WTC11 (cell line): Measurements from ENCODE around the gene RITA1. TPM values are rescaled to one million over a fixed set of nuclear protein-coding genes. Genes with fewer than 3 reads are reported as not detected.

ENCODE experiments used
- ATAC-seq: fragments of 200-7000 bp; cut with Tn5 transposase; 2 replicates; pipeline ENCODE4 v1.10.0; 2021; ENCODE audit warnings: mild to moderate bottlenecking, moderate library complexity
- CTCF ChIA-PET: fragments of 300-600 bp; sonication (Branson Sonifier 250); formaldehyde crosslinking; loops from one replicate; lab custom pipeline; 2021; ENCODE audit warnings: antibody characterized with exemption; lab: Charles Lee
- POLR2A ChIA-PET: fragments of 350-600 bp; sonication (Branson Sonifier 250); formaldehyde crosslinking; loops from one replicate; lab custom pipeline; 2021; ENCODE audit warnings: antibody characterized with exemption; lab: Charles Lee
- DNase-seq: peaks from one replicate; pipeline ENCODE4 v3.0.0; 2021; ENCODE audit warnings: low spot score
- H3K27ac Mint-ChIP-seq: 2 replicates; pipeline ENCODE4 v1.8.0; 2021; ENCODE audit warnings: mixed read lengths
- H3K27me3 Mint-ChIP-seq: 2 replicates; pipeline ENCODE4 v1.8.0; 2021; ENCODE audit warnings: low read depth, mild to moderate bottlenecking, moderate library complexity, mixed read lengths
- H3K36me3 Mint-ChIP-seq: 2 replicates; pipeline ENCODE4 v1.8.0; 2021; ENCODE audit warnings: mixed read lengths
- H3K4me1 Mint-ChIP-seq: 2 replicates; pipeline ENCODE4 v1.8.0; 2022; ENCODE audit warnings: mixed read lengths
- H3K4me3 Mint-ChIP-seq: 2 replicates; pipeline ENCODE4 v1.8.0; 2021; ENCODE audit warnings: mild to moderate bottlenecking, moderate library complexity, mixed read lengths
- H3K9me3 Mint-ChIP-seq: 2 replicates; pipeline ENCODE4 v1.8.0; 2021; ENCODE audit warnings: mixed read lengths
- ATF3 ChIP-seq: sonication (generic); formaldehyde crosslinking; conservative IDR thresholded peaks from 2 replicates; pipeline ENCODE4 v1.8.1; 2022; ENCODE audit warnings: mild to moderate bottlenecking, missing genetic modification reagents
- EMX1 ChIP-seq: fragments of 250-450 bp; sonication (Bioruptor Pico); IDR thresholded peaks from 2 replicates; pipeline ENCODE4 v1.8.0; 2021; ENCODE audit warnings: mild to moderate bottlenecking
- FOXK1 ChIP-seq: sonication (generic); formaldehyde crosslinking; IDR thresholded peaks from 2 replicates; pipeline ENCODE4 v1.8.0; 2022; ENCODE audit warnings: mild to moderate bottlenecking, moderate library complexity, missing genetic modification reagents
- FOXP1 ChIP-seq: sonication (generic); formaldehyde crosslinking; IDR thresholded peaks from 2 replicates; pipeline ENCODE4 v1.8.0; 2022; ENCODE audit warnings: missing genetic modification reagents, mild to moderate bottlenecking, moderate library complexity, borderline replicate concordance
- HMGA2 ChIP-seq: fragments of 250-450 bp; sonication (Bioruptor Pico); IDR thresholded peaks from 2 replicates; pipeline ENCODE4 v1.4.0; 2021; ENCODE audit warnings: mild to moderate bottlenecking, moderate library complexity
- MAX ChIP-seq: sonication (generic); formaldehyde crosslinking; IDR thresholded peaks from 2 replicates; pipeline ENCODE4 v1.8.0; 2022; ENCODE audit warnings: mild to moderate bottlenecking, missing genetic modification reagents
- STAT6 ChIP-seq: sonication (generic); formaldehyde crosslinking; conservative IDR thresholded peaks from 2 replicates; pipeline ENCODE4 v1.8.1; 2023; ENCODE audit warnings: mild to moderate bottlenecking, low read depth, missing genetic modification reagents, moderate library complexity
- ZNF121 ChIP-seq: sonication (generic); formaldehyde crosslinking; IDR thresholded peaks from 2 replicates; pipeline ENCODE4 v1.8.0; 2023; ENCODE audit warnings: missing genetic modification reagents
- ZNF317 ChIP-seq: sonication (generic); formaldehyde crosslinking; IDR thresholded peaks from 2 replicates; pipeline ENCODE4 v1.8.1; 2023; ENCODE audit warnings: low read depth, mild to moderate bottlenecking, moderate library complexity, missing genetic modification reagents, borderline replicate concordance
- ZNF416 ChIP-seq: fragments of 250-450 bp; sonication (Bioruptor Pico); IDR thresholded peaks from 2 replicates; pipeline ENCODE4 v1.9.0; 2021; ENCODE audit warnings: mild to moderate bottlenecking, inconsistent platforms
- ZNF423 ChIP-seq: fragments of 250-450 bp; sonication (Bioruptor Pico); IDR thresholded peaks from 2 replicates; pipeline ENCODE4 v2.1.2; 2022; ENCODE audit warnings: mild to moderate bottlenecking, moderate library complexity
- total RNA-seq: library from RNA; stranded (reverse); gene quantifications from 3 replicates; pipeline ENCODE4 v1.2.3, GENCODE V29; 2021
- TF ChIP-seq, protein P1 (sequence below): sonication (generic); formaldehyde crosslinking; IDR thresholded peaks from 2 replicates; pipeline ENCODE4 v1.8.0; 2022; ENCODE audit warnings: missing genetic modification reagents
- TF ChIP-seq, protein P2 (sequence below): sonication (generic); formaldehyde crosslinking; IDR thresholded peaks from 2 replicates; pipeline ENCODE4 v1.8.1; 2023; ENCODE audit warnings: mild to moderate bottlenecking, moderate library complexity, missing genetic modification reagents
- TF ChIP-seq, protein P3 (sequence below): fragments of 200-600 bp; IDR thresholded peaks from 2 replicates; pipeline ENCODE4 v1.8.0; 2022; ENCODE audit warnings: antibody characterized with exemption
- TF ChIP-seq, protein P4 (sequence below): sonication (generic); formaldehyde crosslinking; IDR thresholded peaks from 2 replicates; pipeline ENCODE4 v1.8.1; 2023; ENCODE audit warnings: mild to moderate bottlenecking, missing genetic modification reagents, moderate library complexity
- TF ChIP-seq, protein P5 (sequence below): sonication (generic); formaldehyde crosslinking; IDR thresholded peaks from 2 replicates; pipeline ENCODE4 v1.8.0; 2022; ENCODE audit warnings: mild to moderate bottlenecking, missing genetic modification reagents

RITA1 gene
- total RNA-seq, 1 experiment from 2014 or later = 29.3 TPM

GRCh38 chr12:113142886-113143332 is 42.6 kb upstream of the RITA1 start (continued):
- no peak for TF ChIP-seq STAT6 (CRISPR knock-in tag)

DNA sequence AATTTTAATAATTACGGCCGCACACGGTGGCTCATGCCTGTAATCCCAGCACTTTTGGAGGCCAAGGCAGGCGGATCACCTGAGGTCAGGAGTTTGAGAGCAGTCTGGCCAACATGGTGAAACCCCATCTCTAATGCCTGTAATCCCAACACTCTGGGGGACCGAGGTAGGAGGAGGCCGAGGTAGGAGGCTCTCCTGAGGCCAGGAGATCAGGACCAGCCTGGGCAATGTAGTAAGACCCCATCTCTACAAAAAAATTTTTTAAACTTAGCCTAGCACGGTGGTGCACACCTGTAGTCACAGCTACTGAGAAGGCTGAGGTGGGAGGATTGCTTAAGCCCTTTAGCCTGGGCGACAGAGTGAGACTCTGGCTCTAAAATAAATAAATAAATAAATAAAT is 41.6 kb upstream of the RITA1 start:
- CTCF ChIA-PET = interaction anchor here (1.2 to 2.0 kb wide), 2 partner anchors 9 kb away, joined by 6 to 8 read pairs; partner anchors contain the start of gene RASAL1
- peaks cover 6% of the 10 kb centered on the region for H3K9me3 Mint-ChIP-seq

DNA sequence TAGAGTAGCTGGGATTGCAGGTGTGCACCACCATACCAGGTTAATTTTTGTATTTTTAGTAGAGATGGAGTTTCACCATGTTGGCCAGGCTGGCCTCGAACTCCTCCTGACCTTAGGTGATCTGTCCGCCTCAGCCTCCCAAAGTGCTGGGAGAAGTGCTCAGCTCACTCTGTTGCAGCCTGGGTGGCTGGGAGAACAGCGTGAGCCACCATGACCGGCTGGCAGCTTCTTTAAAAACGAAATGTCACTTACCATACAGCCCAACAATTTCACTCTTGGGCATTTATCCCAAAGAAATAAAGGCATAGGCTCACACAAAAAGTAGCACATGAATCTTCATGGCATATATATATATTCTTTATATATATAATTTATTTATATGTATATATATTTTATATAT is 40.7 kb upstream of the RITA1 start:
- peaks cover 10% of the 10 kb centered on the region for H3K27me3 Mint-ChIP-seq
- TF ChIP-seq EMX1 = no peak
- TF ChIP-seq ZNF416 (CRISPR knock-in tag) = no peak
- TF ChIP-seq FOXP1 (CRISPR knock-in tag) = no peak
- TF ChIP-seq, protein P1, sequence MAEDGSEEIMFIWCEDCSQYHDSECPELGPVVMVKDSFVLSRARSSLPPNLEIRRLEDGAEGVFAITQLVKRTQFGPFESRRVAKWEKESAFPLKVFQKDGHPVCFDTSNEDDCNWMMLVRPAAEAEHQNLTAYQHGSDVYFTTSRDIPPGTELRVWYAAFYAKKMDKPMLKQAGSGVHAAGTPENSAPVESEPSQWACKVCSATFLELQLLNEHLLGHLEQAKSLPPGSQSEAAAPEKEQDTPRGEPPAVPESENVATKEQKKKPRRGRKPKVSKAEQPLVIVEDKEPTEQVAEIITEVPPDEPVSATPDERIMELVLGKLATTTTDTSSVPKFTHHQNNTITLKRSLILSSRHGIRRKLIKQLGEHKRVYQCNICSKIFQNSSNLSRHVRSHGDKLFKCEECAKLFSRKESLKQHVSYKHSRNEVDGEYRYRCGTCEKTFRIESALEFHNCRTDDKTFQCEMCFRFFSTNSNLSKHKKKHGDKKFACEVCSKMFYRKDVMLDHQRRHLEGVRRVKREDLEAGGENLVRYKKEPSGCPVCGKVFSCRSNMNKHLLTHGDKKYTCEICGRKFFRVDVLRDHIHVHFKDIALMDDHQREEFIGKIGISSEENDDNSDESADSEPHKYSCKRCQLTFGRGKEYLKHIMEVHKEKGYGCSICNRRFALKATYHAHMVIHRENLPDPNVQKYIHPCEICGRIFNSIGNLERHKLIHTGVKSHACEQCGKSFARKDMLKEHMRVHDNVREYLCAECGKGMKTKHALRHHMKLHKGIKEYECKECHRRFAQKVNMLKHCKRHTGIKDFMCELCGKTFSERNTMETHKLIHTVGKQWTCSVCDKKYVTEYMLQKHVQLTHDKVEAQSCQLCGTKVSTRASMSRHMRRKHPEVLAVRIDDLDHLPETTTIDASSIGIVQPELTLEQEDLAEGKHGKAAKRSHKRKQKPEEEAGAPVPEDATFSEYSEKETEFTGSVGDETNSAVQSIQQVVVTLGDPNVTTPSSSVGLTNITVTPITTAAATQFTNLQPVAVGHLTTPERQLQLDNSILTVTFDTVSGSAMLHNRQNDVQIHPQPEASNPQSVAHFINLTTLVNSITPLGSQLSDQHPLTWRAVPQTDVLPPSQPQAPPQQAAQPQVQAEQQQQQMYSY = no peak
- TF ChIP-seq, protein P2, sequence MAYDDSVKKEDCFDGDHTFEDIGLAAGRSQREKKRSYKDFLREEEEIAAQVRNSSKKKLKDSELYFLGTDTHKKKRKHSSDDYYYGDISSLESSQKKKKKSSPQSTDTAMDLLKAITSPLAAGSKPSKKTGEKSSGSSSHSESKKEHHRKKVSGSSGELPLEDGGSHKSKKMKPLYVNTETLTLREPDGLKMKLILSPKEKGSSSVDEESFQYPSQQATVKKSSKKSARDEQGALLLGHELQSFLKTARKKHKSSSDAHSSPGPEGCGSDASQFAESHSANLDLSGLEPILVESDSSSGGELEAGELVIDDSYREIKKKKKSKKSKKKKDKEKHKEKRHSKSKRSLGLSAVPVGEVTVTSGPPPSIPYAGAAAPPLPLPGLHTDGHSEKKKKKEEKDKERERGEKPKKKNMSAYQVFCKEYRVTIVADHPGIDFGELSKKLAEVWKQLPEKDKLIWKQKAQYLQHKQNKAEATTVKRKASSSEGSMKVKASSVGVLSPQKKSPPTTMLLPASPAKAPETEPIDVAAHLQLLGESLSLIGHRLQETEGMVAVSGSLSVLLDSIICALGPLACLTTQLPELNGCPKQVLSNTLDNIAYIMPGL (CRISPR knock-in tag) = no peak
- TF ChIP-seq, protein P3, sequence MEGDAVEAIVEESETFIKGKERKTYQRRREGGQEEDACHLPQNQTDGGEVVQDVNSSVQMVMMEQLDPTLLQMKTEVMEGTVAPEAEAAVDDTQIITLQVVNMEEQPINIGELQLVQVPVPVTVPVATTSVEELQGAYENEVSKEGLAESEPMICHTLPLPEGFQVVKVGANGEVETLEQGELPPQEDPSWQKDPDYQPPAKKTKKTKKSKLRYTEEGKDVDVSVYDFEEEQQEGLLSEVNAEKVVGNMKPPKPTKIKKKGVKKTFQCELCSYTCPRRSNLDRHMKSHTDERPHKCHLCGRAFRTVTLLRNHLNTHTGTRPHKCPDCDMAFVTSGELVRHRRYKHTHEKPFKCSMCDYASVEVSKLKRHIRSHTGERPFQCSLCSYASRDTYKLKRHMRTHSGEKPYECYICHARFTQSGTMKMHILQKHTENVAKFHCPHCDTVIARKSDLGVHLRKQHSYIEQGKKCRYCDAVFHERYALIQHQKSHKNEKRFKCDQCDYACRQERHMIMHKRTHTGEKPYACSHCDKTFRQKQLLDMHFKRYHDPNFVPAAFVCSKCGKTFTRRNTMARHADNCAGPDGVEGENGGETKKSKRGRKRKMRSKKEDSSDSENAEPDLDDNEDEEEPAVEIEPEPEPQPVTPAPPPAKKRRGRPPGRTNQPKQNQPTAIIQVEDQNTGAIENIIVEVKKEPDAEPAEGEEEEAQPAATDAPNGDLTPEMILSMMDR = no peak
- TF ChIP-seq MAX (CRISPR knock-in tag) = no peak
- no peak for TF ChIP-seq ZNF423
- TF ChIP-seq, protein P4, sequence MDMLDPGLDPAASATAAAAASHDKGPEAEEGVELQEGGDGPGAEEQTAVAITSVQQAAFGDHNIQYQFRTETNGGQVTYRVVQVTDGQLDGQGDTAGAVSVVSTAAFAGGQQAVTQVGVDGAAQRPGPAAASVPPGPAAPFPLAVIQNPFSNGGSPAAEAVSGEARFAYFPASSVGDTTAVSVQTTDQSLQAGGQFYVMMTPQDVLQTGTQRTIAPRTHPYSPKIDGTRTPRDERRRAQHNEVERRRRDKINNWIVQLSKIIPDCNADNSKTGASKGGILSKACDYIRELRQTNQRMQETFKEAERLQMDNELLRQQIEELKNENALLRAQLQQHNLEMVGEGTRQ (CRISPR knock-in tag) = no peak
- no peak for TF ChIP-seq FOXK1 (CRISPR knock-in tag)
- no peak for TF ChIP-seq ZNF317 (CRISPR knock-in tag)
- no peak for TF ChIP-seq HMGA2
- TF ChIP-seq, protein P5, sequence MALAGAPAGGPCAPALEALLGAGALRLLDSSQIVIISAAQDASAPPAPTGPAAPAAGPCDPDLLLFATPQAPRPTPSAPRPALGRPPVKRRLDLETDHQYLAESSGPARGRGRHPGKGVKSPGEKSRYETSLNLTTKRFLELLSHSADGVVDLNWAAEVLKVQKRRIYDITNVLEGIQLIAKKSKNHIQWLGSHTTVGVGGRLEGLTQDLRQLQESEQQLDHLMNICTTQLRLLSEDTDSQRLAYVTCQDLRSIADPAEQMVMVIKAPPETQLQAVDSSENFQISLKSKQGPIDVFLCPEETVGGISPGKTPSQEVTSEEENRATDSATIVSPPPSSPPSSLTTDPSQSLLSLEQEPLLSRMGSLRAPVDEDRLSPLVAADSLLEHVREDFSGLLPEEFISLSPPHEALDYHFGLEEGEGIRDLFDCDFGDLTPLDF (CRISPR knock-in tag) = no peak
- H3K36me3 Mint-ChIP-seq = peaks cover 5% of the 10 kb centered on the region; the same call in 1 of the 2 replicates
- ChIA-PET CTCF (interaction anchor here (0.7 to 1.2 kb wide), 4 partner anchors 9 to 139 kb away, joined by 3 to 10 read pairs (median 4); partner anchors contain the start of gene RASAL1), POLR2A (no interaction called here)
- no peak overlapping the region for H3K27ac Mint-ChIP-seq
- H3K4me1 Mint-ChIP-seq = peaks cover 9% of the 10 kb centered on the region
- peaks cover 6% of the 10 kb centered on the region for H3K9me3 Mint-ChIP-seq
- DNase-seq = no peak
- H3K4me3 Mint-ChIP-seq = no peak overlapping the region
- no peak for ATAC-seq

More for the DNA sequence above, 41.6 kb upstream of the RITA1 start:
- Mint-ChIP-seq H3K4me3 (no peak overlapping the region), H3K4me1 (peaks cover 4% of the 10 kb centered on the region), H3K36me3 (peaks cover 5% of the 10 kb centered on the region; the same call in 1 of the 2 replicates), H3K27ac (no peak overlapping the region), H3K27me3 (peaks cover 7% of the 10 kb centered on the region; the same call in 1 of the 2 replicates)
- ATAC-seq (no peak), DNase-seq (no peak)
- TF ChIP-seq ATF3 (CRISPR knock-in tag) = no peak
- peak; percentile 77; the same call in 1 of the 2 replicates for TF ChIP-seq ZNF121 (CRISPR knock-in tag)
- POLR2A ChIA-PET = no interaction called here
